ENCODE measurements around the gene FAF1.

GRCh38 chr1:50812346-50812745 lies 147.7 kb downstream of the FAF1 start:
- TF ChIP-seq POLR2AphosphoS5 (IDR thresholded peaks at IDR 0.05) (no peak), CTCF (IDR thresholded peaks at IDR 0.05) (no peak), POLR2A (IDR thresholded peaks at IDR 0.05) (no peak)
